Measurements from ENCODE around the gene ELMO1. TPM values are rescaled to one million over a fixed set of nuclear protein-coding genes. Genes with fewer than 3 reads are reported as not detected.

The ELMO1 gene
- total RNA-seq, 1 experiment from 2014 or later, result not detected

DNA sequence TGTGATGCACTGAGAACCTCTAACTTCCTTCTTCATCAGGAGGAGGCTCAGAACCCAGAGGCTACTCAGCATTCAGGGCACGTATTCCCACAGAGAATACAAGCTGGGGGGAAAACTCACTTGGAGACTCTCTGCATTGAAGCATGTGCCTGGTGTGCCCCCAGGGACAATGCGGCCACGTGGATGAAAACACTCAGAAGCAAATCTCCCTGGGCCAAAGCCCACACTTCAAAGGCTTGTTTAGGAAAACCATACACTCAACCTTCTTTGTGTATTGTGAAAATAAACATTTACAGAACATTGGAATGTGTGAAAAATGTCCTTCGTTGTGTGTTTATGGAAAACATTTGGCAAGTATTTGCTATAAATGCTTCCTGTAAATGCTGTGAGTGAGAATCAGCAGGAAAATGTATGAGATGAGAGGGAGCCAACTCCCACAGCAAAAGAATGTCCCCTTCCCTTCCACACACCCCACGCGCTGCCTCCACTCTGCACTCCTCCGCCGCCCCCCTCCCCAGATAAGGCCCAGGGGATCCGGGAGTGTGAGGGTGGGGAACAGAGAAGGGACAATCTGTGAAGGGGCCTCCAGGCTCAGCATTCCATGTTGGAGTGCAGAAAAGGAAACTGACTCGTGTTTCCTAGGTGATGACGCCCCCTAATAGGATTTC lies 339.5 kb downstream of the ELMO1 start:
- no TSS peak for BruUV-seq (replicated peaks)
- Histone ChIP-seq H3K4me1 (ENCODE audit: insufficient read depth, low read length, poor library complexity, severe bottlenecking) (no peaks in the 10 kb centered on the region), H3K27me3 (replicated peaks; ENCODE audit: insufficient read depth, low read depth, low read length, poor library complexity) (no peaks in the 10 kb centered on the region), H3K4me3 (ENCODE audit: low read depth, low read length, poor library complexity, severe bottlenecking) (no peak overlapping the region), H3K9me3 (ENCODE audit: low read depth, low read length, poor library complexity, severe bottlenecking) (no peaks in the 10 kb centered on the region), H3K36me3 (ENCODE audit: insufficient read depth, low read length, poor library complexity, severe bottlenecking) (no peaks in the 10 kb centered on the region), H3K27ac (ENCODE audit: low read depth, low read length, poor library complexity, severe bottlenecking) (no peak overlapping the region)
- DNase-seq (ENCODE audit: low spot score), result no peak
- POLR2A ChIA-PET (ENCODE audit: low non-redundant PET), result no interaction called here
- intact Hi-C loops (cut with micrococcal nuclease; ENCODE audit: unreplicated experiment), result no loop called here
- CTCF ChIA-PET, result no interaction called here
- TF ChIP-seq EZH2 (IDR thresholded peaks at IDR 0.05; ENCODE audit: borderline replicate concordance, low read depth, low read length, poor library complexity, severe bottlenecking), result no peak
- TF ChIP-seq, protein P1, sequence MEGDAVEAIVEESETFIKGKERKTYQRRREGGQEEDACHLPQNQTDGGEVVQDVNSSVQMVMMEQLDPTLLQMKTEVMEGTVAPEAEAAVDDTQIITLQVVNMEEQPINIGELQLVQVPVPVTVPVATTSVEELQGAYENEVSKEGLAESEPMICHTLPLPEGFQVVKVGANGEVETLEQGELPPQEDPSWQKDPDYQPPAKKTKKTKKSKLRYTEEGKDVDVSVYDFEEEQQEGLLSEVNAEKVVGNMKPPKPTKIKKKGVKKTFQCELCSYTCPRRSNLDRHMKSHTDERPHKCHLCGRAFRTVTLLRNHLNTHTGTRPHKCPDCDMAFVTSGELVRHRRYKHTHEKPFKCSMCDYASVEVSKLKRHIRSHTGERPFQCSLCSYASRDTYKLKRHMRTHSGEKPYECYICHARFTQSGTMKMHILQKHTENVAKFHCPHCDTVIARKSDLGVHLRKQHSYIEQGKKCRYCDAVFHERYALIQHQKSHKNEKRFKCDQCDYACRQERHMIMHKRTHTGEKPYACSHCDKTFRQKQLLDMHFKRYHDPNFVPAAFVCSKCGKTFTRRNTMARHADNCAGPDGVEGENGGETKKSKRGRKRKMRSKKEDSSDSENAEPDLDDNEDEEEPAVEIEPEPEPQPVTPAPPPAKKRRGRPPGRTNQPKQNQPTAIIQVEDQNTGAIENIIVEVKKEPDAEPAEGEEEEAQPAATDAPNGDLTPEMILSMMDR (conservative IDR thresholded peaks at IDR 0.05; ENCODE audit: low read depth, low read length), result no peak

DNA sequence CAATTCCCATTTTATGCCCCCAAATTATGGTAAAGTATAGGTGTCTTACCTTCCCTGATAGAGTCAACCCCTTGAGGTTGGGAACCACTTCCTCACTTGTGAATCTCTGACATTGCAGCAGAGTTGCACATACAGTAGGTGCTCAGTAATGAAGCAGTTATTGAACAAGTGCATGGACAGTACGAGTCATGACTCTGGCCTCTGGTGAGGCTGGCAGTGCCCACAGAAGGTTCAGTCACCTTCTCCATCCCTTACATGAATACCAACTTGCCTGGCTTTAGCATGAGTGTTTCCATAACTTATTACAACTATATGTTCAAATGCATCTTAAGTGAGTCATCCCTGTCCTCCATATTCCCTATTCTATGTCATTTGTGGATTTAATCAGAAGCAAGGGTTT lies 340.0 kb downstream of the ELMO1 start:
- ChIA-PET POLR2A (ENCODE audit: low non-redundant PET) (no interaction called here), CTCF (no interaction called here)
- TF ChIP-seq, protein P1 (conservative IDR thresholded peaks at IDR 0.05; ENCODE audit: low read depth, low read length), result no peak
- no peak for TF ChIP-seq EZH2 (IDR thresholded peaks at IDR 0.05; ENCODE audit: borderline replicate concordance, low read depth, low read length, poor library complexity, severe bottlenecking)
- Histone ChIP-seq H3K27ac (ENCODE audit: low read depth, low read length, poor library complexity, severe bottlenecking) (no peak overlapping the region), H3K9me3 (ENCODE audit: low read depth, low read length, poor library complexity, severe bottlenecking) (no peaks in the 10 kb centered on the region), H3K27me3 (replicated peaks; ENCODE audit: insufficient read depth, low read depth, low read length, poor library complexity) (no peaks in the 10 kb centered on the region), H3K4me1 (ENCODE audit: insufficient read depth, low read length, poor library complexity, severe bottlenecking) (no peaks in the 10 kb centered on the region), H3K4me3 (ENCODE audit: low read depth, low read length, poor library complexity, severe bottlenecking) (no peak overlapping the region), H3K36me3 (ENCODE audit: insufficient read depth, low read length, poor library complexity, severe bottlenecking) (no peaks in the 10 kb centered on the region)
- BruUV-seq (replicated peaks), result no TSS peak
- intact Hi-C loops (cut with micrococcal nuclease; ENCODE audit: unreplicated experiment), result no loop called here
- DNase-seq (ENCODE audit: low spot score), result no peak

DNA sequence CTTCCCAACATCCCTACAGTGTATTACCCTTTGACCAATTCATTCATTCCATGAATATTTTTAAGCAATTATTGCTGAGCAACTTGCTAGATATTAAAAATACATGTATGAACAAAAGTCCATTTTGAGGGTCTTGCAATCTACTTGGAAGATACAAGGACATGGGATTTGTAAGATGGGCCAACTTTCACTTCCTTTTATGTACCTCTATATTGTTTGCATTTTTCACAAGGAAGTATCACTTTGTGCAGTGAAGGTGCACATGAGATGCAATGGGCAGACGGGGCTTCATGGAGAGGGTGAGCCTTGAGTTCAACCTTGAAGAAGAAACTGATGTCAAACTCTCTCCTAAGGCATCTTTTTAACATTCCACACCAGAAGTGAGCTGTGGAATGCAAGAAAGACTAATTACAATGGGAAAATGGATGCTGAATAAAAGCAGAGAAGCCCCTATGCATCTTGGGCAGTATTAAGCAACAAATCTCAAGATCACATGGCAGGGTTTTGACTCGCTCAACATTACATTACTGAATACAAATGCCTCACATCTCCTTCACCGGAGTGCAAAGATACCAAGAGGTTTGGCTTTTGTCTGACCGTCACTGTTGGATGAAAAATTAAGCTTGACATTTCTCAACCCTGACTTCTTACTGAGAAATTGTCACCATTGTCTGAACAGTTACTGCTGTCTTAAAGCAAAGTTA lies 341.5 kb downstream of the ELMO1 start:
- Histone ChIP-seq H3K4me1 (ENCODE audit: insufficient read depth, low read length, poor library complexity, severe bottlenecking) (no peaks in the 10 kb centered on the region), H3K27me3 (replicated peaks; ENCODE audit: insufficient read depth, low read depth, low read length, poor library complexity) (no peaks in the 10 kb centered on the region), H3K27ac (ENCODE audit: low read depth, low read length, poor library complexity, severe bottlenecking) (no peak overlapping the region), H3K36me3 (ENCODE audit: insufficient read depth, low read length, poor library complexity, severe bottlenecking) (no peaks in the 10 kb centered on the region), H3K9me3 (ENCODE audit: low read depth, low read length, poor library complexity, severe bottlenecking) (no peaks in the 10 kb centered on the region), H3K4me3 (ENCODE audit: low read depth, low read length, poor library complexity, severe bottlenecking) (no peak overlapping the region)
- intact Hi-C loops (cut with micrococcal nuclease; ENCODE audit: unreplicated experiment), result no loop called here
- no TSS peak for BruUV-seq (replicated peaks)
- DNase-seq (ENCODE audit: low spot score), result no peak
- ChIA-PET CTCF (no interaction called here), POLR2A (ENCODE audit: low non-redundant PET) (no interaction called here)
- TF ChIP-seq, protein P1 (conservative IDR thresholded peaks at IDR 0.05; ENCODE audit: low read depth, low read length), result no peak
- TF ChIP-seq EZH2 (IDR thresholded peaks at IDR 0.05; ENCODE audit: borderline replicate concordance, low read depth, low read length, poor library complexity, severe bottlenecking), result no peak

Measured in A673 (cell line).